ENCODE measurements around the gene DNM1L.

DNM1L gene

GRCh38 chr12:32651956-32652210 is 27.2 kb upstream of the DNM1L start:
- no peak for TF ChIP-seq CTCF (IDR thresholded peaks at IDR 0.05; ENCODE audit: low read depth, low read length, missing control alignments)
- DNase-seq (ENCODE audit: low read depth), result no peak
- H3K4me3 ChIP-seq (ENCODE audit: low read depth, low read length), result no peak overlapping the region
- in situ Hi-C loops (cut with HindIII; ENCODE audit: low sequenced_read_pairs), result loop anchor here (25.0 kb wide), 1 partner anchor 990 kb away; the partner anchor contains the start of gene ETFBKMT

GRCh38 chr12:32659908-32660440 is 19.1 kb upstream of the DNM1L start:
- no peak for DNase-seq (ENCODE audit: low read depth)
- no peak overlapping the region for H3K4me3 ChIP-seq (ENCODE audit: low read depth, low read length)
- in situ Hi-C loops (cut with HindIII; ENCODE audit: low sequenced_read_pairs), result loop anchor here (25.0 kb wide), 1 partner anchor 998 kb away; the partner anchor contains the start of gene ETFBKMT
- TF ChIP-seq CTCF (IDR thresholded peaks at IDR 0.05; ENCODE audit: low read depth, low read length, missing control alignments), result no peak

DNA sequence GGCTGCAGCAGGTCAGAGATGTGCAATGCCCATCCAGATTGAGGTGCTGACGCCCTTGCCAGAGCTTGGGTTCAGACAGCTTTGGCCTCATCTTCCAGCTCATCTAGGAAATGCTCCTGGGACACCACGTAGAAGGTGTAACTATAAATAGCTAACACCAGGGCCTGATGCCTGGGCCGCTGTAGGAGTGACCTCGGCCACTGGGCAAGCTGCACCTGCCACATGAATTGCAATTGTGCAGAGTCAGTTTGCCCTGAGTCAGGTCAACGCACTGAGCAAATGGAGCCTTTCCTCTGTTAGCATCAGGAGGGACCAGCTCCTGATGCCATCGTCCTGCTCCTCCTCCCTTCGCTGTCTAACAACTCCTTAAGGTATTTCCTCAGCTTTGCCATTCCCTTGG is 17.4 kb upstream of the DNM1L start:
- no peak overlapping the region for H3K4me3 ChIP-seq (ENCODE audit: low read depth, low read length)
- in situ Hi-C loops (cut with HindIII; ENCODE audit: low sequenced_read_pairs), result loop anchor here (25.0 kb wide), 1 partner anchor 999 kb away; the partner anchor contains the start of gene ETFBKMT
- DNase-seq (ENCODE audit: low read depth), result no peak
- no peak for TF ChIP-seq CTCF (IDR thresholded peaks at IDR 0.05; ENCODE audit: low read depth, low read length, missing control alignments)

- TF ChIP-seq CTCF (IDR thresholded peaks at IDR 0.05; ENCODE audit: low read depth, low read length, missing control alignments), result no peak
- no peak overlapping the region for H3K4me3 ChIP-seq (ENCODE audit: low read depth, low read length)
- in situ Hi-C loops (cut with HindIII; ENCODE audit: low sequenced_read_pairs), result loop anchor here (25.0 kb wide), 1 partner anchor 1000 kb away; the partner anchor contains the start of gene ETFBKMT
- no peak for DNase-seq (ENCODE audit: low read depth)
Observed at GRCh38 chr12:32662665-32663064, 16.4 kb upstream of the DNM1L start.

GRCh38 chr12:32666018-32666417 is 13.1 kb upstream of the DNM1L start:
- no peak overlapping the region for H3K4me3 ChIP-seq (ENCODE audit: low read depth, low read length)
- DNase-seq (ENCODE audit: low read depth), result no peak
- no peak for TF ChIP-seq CTCF (IDR thresholded peaks at IDR 0.05; ENCODE audit: low read depth, low read length, missing control alignments)
- in situ Hi-C loops (cut with HindIII; ENCODE audit: low sequenced_read_pairs), result loop anchor here (25.0 kb wide), 1 partner anchor 1004 kb away; the partner anchor contains the start of gene ETFBKMT

DNA sequence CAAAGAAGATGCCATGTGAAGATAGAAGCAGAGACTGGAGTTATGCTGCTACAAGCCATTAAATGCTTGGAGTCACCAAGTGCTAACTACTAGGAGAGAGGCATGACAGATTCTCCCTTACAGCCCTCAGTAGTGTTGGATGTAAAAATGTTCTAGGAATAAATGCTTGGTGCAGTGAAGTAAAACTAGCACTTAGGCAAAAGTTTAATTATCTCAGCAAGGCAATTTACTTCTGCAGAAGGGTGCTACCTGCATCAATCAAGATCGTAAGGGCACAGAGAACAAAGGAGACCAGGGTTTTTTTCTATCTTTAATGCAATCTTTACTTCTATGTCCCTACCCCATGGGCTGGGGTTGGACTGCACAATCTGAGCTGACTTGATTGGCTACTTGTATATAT is 9.5 kb upstream of the DNM1L start:
- no peak overlapping the region for H3K4me3 ChIP-seq (ENCODE audit: low read depth, low read length)
- TF ChIP-seq CTCF (IDR thresholded peaks at IDR 0.05; ENCODE audit: low read depth, low read length, missing control alignments), result no peak
- in situ Hi-C loops (cut with HindIII; ENCODE audit: low sequenced_read_pairs), result loop anchor here (25.0 kb wide), 1 partner anchor 1007 kb away; the partner anchor contains the start of gene ETFBKMT
- no peak for DNase-seq (ENCODE audit: low read depth)
